ENCODE results near the gene EVI2A. TPM values are rescaled to one million over a fixed set of nuclear protein-coding genes. Genes with fewer than 3 reads are reported as not detected.

The EVI2A gene
- total and polyA plus RNA-seq, 9 of the 15 experiments (the other 6 are each of a cell fraction or from before 2014, with no cell fraction given), result 0.06 to 0.37 (median 0.15) TPM; not detected in 3

DNA sequence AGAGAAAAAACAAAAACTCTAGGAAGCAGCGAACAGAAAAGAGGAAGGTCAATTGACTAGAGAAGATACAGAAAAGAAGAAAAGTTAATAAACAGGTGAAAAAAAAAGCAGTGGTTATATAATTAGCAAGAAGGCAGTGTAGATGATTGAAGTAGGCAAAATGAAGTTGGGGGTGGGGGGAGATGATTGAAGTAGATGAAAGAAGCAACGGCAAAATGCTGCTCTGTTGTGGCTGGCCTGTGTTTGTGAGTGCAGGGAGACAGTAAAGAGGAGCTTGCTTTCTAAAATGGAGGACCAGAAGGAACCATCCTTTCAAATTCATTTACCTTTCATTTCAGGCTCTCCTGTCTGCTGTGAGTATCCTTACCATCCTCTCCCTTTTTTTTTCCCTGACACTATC lies 11.2 kb downstream of the EVI2A start:
- DNase-seq (ENCODE audit: extremely low read depth in 1 of 4, low spot score in 3 of 4) (no peak), FAIRE-seq (no peak), ATAC-seq (peak; percentile 34; the same call in 1 of the 3 replicates)
- no peak overlapping the region for H2AFZ ChIP-seq (ENCODE audit: low read depth, low read length)
- peaks cover 3% of the 10 kb centered on the region; the same call in 2 of the 3 replicates for H3K79me2 ChIP-seq (ENCODE audit: control insufficient read depth, insufficient read depth, low read length)
- ChIA-PET CTCF (ENCODE audit: low intra/inter-chr PET ratio) (no interaction called here), POLR2A (interaction anchor here (0.6 to 1.0 kb wide), 4 partner anchors 8 to 257 kb away, joined by 3 read pairs; no protein-coding TSS in a partner anchor)
- H3K36me3 ChIP-seq (ENCODE audit: control insufficient read depth, insufficient read depth, low read length), result no peaks in the 10 kb centered on the region
- H3K4me1 ChIP-seq (replicated peaks in 1 of 2; ENCODE audit: control insufficient read depth in 2 of 2, insufficient read depth in 2 of 2, low read length in 2 of 2), result peaks cover 12% of the 10 kb centered on the region in 2 experiments; a peak in 4 of 5 replicates
- H3K27ac ChIP-seq (ENCODE audit: extremely low read depth, low read depth, low read length), result no peak overlapping the region; the same call in 2 of the 3 replicates
- H4K20me1 ChIP-seq (replicated peaks; ENCODE audit: control insufficient read depth, insufficient read depth, low read length), result peaks cover 7% of the 10 kb centered on the region; the same call in 1 of the 2 replicates
- no peak overlapping the region for H3K9ac ChIP-seq (ENCODE audit: insufficient read depth in 1 of 2, low read depth in 2 of 2, low read length in 2 of 2)
- in situ Hi-C loops (cut with MboI), result no loop called here
- no peak overlapping the region for H3K4me2 ChIP-seq (ENCODE audit: insufficient read depth, low read length)
- intact Hi-C loops (cut with micrococcal nuclease), result no loop called here
- no peaks in the 10 kb centered on the region for H3K9me1 ChIP-seq (ENCODE audit: control insufficient read depth, insufficient read depth, low read length)
- BruUV-seq (replicated peaks), result no TSS peak
- 18% methylated on average over 2 of the region's 2 CpGs for WGBS (ENCODE audit: insufficient coverage, low coverage, missing lambda C conversion rate)
- no peaks in the 10 kb centered on the region for H3K27me3 ChIP-seq (ENCODE audit: control insufficient read depth in 2 of 2, insufficient read depth in 2 of 2, low read length in 2 of 2)
- TF ChIP-seq CBFA2T3 (IDR thresholded peaks at IDR 0.05) (no peak), ATF4 (CRISPR knock-in tag; IDR thresholded peaks at IDR 0.05) (no peak), YY1 (IDR thresholded peaks at IDR 0.05; ENCODE audit: borderline replicate concordance in 1 of 3, control insufficient read depth in 1 of 3, extremely low read depth in 1 of 3, insufficient read depth in 3 of 3, insufficient read length in 1 of 3, insufficient replicate concordance in 2 of 3, low read depth in 1 of 3, low read length in 2 of 3) (peak in 1 of 3 experiments; percentile 35), TSC22D4 (tag; IDR thresholded peaks at IDR 0.05) (no peak), BRD4 (IDR thresholded peaks at IDR 0.05) (0 out of 2 replicates have a peak, but pooled peaks have one; percentile 11), FOXA1 (IDR thresholded peaks at IDR 0.05; ENCODE audit: borderline replicate concordance) (no peak)
- H3K9me3 ChIP-seq (replicated peaks; ENCODE audit: control insufficient read depth, insufficient read depth, low read depth, low read length), result no peaks in the 10 kb centered on the region
- no peak overlapping the region for H3K4me3 ChIP-seq
